Body of pancreas (tissue), 4 donors: ENCODE results near the gene MARK4. TPM values are rescaled to one million over a fixed set of nuclear protein-coding genes. Genes with fewer than 3 reads are reported as not detected.

ENCODE experiments used
- ATAC-seq: fragments of 150-250 bp; one replicate; pipeline ENCODE4 v1.9.1; 2016
- DNase-seq, 4 donors: peaks; one replicate each; pipeline ENCODE4 v3.0.0-alpha.2; 2019
- H3K27ac ChIP-seq, 4 donors: fragments of 200-600 bp; sonication (generic); 1 replicate in 3 of 4; 2 replicates in 1 of 4; pipeline versions ENCODE4 v1.5.1 to v1.6.1; 2016 to 2019; ENCODE audit warnings: mild to moderate bottlenecking in 1 of 4, mixed read lengths in 1 of 4, moderate library complexity in 1 of 4
- H3K27me3 ChIP-seq, 2 donors: fragments of 200-600 bp; sonication (generic); one replicate each; pipeline ENCODE4 v1.6.0; 2016; ENCODE audit warnings: mild to moderate bottlenecking in 1 of 2
- H3K36me3 ChIP-seq, 2 donors: fragments of 200-600 bp; sonication (generic); replicated peaks in 1 of 2; 2 replicates each; pipeline ENCODE4 v1.5.1; 2016; ENCODE audit warnings: low read depth in 2 of 2; ENCODE audit not compliant: insufficient read depth in 1 of 2
- H3K4me1 ChIP-seq: fragments of 200-600 bp; sonication (generic); one replicate; pipeline ENCODE4 v1.6.0; 2016
- H3K4me3 ChIP-seq, 2 donors: fragments of 200-600 bp; sonication (generic); 1 replicate in 1 of 2; 2 replicates in 1 of 2; pipeline ENCODE4 v1.5.1; 2016 to 2019
- H3K9me3 ChIP-seq, 3 donors: fragments of 200-600 bp; sonication (generic); 1 replicate in 2 of 3; 2 replicates in 1 of 3; pipeline ENCODE4 v1.5.1; 2016
- POLR2A ChIP-seq, 3 donors: fragments of 450-650 bp; IDR thresholded peaks; one replicate each; pipeline ENCODE4 v1.6.1; 2016; ENCODE audit warnings: antibody characterized with exemption in 3 of 3, mild to moderate bottlenecking in 2 of 3
- WGBS, 2 donors: methylation state at CpG; one replicate each; pipeline ENCODE4 v1.1.5; 2017; 5-methylcytosine and 5-hydroxymethylcytosine counted together
- intact Hi-C: fragments of 100-400 bp; cut with DNase I; formaldehyde crosslinking; loops from one replicate; pipeline ENCODE4 v1.15.1; 2023
- total RNA-seq, 2 donors: library from RNA; depleted of rRNA; stranded (reverse); fragments of >200 nt; gene quantifications; one replicate each; pipeline ENCODE4 v1.1.0, GENCODE V29; 2016
- TF ChIP-seq, protein P1 (sequence below), 7 experiments: fragments of 450-650 bp in 4 of 7; fragments of 200-600 bp in 3 of 7; sonication (generic) in 3 of 7; IDR thresholded peaks; one replicate each; pipeline ENCODE4 v1.5.1; 2016 to 2019; ENCODE audit warnings: antibody characterized with exemption in 7 of 7

Gene MARK4
- total RNA-seq, 2 donors from 2014 or later, result 9.2 to 12.5 TPM

DNA sequence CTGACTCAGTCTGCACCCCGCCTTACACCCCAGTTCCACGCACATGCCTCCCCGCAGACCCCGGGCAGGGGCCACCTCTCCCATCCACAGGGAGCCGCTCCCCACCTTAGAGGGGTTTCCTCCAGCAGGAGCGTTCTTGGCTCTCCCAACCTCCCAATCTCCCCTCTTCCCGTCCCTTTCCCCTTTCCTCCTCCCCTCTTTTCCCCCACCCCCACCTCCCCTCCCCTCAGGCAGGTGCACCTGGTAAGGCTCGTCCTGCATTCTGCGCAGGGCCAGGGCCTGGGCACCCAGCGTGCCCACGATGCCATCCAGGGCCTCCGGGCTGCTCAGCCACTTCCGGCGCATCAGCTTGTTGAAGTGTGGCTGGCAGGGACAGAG, 33.1 kb upstream of the MARK4 start:
- ATAC-seq, result no peak
- H3K27me3 ChIP-seq, result peaks cover 0 to 11% of the 10 kb centered on the region in 2 donors
- DNase-seq, result no peak
- no peak overlapping the region for H3K4me3 ChIP-seq
- H3K27ac ChIP-seq, result no peak overlapping the region
- no peak for TF ChIP-seq POLR2A (IDR thresholded peaks at IDR 0.05)
- TF ChIP-seq, protein P1, sequence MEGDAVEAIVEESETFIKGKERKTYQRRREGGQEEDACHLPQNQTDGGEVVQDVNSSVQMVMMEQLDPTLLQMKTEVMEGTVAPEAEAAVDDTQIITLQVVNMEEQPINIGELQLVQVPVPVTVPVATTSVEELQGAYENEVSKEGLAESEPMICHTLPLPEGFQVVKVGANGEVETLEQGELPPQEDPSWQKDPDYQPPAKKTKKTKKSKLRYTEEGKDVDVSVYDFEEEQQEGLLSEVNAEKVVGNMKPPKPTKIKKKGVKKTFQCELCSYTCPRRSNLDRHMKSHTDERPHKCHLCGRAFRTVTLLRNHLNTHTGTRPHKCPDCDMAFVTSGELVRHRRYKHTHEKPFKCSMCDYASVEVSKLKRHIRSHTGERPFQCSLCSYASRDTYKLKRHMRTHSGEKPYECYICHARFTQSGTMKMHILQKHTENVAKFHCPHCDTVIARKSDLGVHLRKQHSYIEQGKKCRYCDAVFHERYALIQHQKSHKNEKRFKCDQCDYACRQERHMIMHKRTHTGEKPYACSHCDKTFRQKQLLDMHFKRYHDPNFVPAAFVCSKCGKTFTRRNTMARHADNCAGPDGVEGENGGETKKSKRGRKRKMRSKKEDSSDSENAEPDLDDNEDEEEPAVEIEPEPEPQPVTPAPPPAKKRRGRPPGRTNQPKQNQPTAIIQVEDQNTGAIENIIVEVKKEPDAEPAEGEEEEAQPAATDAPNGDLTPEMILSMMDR (IDR thresholded peaks at IDR 0.05), result no peak
- H3K9me3 ChIP-seq, result no peaks in the 10 kb centered on the region
- peaks cover 14% of the 10 kb centered on the region for H3K4me1 ChIP-seq
- intact Hi-C loops, result no loop called here
- H3K36me3 ChIP-seq, result no peaks in the 10 kb centered on the region
- WGBS, 2 donors, result 49 to 52% methylated on average over 8 to 11 of the region's 14 CpGs

DNA sequence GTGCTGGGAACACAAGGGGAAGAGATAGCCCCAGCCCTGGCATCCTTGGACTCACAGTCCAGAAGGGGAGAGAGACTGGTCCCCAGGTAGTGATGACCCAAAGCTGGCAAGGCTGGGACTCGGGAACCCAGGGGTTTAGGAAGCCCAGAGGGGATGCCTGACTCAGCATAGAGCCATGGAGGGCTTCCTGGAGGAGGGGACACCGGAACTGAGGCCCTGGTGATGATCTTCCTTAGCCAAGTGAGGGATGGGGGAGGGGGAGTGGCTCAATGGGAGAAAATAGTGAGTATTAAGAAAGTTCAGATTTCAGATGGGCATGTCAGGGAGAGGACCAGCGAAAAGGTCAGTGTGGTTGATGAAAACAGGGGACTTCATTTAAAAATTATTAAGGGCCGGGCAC, 32.6 kb upstream of the MARK4 start:
- Histone ChIP-seq H3K4me3 (no peak overlapping the region), H3K4me1 (peaks cover 12% of the 10 kb centered on the region), H3K9me3 (no peaks in the 10 kb centered on the region), H3K27me3 (peaks cover 0 to 11% of the 10 kb centered on the region in 2 donors), H3K27ac (no peak overlapping the region), H3K36me3 (no peaks in the 10 kb centered on the region)
- intact Hi-C loops, result no loop called here
- ATAC-seq, result no peak
- WGBS, 2 donors, result 45 to 58% methylated on average over 4 of the region's 4 CpGs
- TF ChIP-seq, protein P1 (IDR thresholded peaks at IDR 0.05), result no peak
- TF ChIP-seq POLR2A (IDR thresholded peaks at IDR 0.05), result no peak
- no peak for DNase-seq

DNA sequence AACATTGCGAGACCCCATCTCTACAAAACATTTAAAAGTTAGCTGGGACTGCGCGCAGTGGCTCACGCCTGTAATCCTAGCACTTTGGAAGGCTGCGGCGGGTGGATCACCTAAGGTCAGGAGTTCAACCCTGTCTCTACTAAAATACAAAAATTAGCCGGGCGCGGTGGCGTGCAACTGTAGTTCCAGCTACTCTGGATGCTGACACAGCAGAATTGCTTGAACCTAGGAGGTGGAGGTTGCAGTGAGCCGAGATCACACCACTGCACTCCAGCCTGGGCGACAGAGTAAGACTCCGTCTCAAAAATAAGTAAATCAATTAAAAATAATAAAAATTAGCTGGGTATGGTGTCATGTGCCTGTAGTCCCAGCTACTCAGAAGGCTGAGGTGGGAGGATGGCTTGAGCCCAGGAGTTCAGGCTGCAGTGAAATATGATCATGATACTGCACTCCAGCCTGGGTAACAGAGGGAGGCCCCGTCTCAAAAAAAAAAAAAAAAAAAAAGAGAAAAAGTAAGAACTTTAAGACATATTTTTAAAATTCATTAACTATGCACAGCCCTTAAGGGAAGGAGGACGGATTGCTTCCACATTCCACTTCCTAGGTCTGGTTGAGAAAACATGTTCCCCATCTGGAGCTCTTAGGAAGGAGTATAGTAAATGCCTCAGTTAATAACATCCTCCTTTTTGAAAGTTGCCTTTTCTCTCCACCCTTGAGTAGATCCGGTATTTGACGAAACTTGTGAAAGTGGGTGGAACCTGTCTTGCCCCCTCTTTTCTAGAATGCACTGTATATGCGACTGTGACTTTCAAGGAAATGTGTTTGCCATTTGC, 31.9 kb upstream of the MARK4 start:
- 77 to 80% methylated on average over 18 of the region's 18 CpGs for WGBS, 2 donors
- H3K27ac ChIP-seq, result no peak overlapping the region
- DNase-seq (no peak), ATAC-seq (no peak)
- H3K4me1 ChIP-seq, result peaks cover 12% of the 10 kb centered on the region
- no peaks in the 10 kb centered on the region for H3K36me3 ChIP-seq
- intact Hi-C loops, result no loop called here
- H3K4me3 ChIP-seq, result no peak overlapping the region
- H3K27me3 ChIP-seq, result peaks cover 0 to 11% of the 10 kb centered on the region in 2 donors
- no peaks in the 10 kb centered on the region for H3K9me3 ChIP-seq
- TF ChIP-seq, protein P1 (IDR thresholded peaks at IDR 0.05), result no peak
- no peak for TF ChIP-seq POLR2A (IDR thresholded peaks at IDR 0.05)

DNA sequence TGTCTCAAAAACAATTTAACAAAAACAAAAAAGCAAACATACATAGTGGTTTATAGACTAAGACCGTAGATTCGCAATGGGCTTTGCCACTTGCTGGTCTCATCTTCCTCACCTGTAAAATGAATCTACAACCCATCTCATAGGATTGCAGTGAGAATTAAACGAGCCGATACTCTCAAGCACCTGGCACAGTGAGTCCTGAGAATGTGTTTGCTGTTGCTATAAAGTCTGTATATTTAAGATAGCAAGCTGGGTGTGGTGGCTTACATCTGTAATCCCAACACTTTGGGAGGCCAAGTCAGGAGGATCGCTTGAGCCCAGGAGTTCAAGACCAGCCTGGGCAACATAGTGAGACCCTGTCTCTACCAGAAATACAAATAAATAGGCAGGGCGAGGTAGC, 28.3 kb upstream of the MARK4 start:
- 69 to 74% methylated on average over 5 to 6 of the region's 6 CpGs for WGBS, 2 donors
- ATAC-seq, result no peak
- Histone ChIP-seq H3K27me3 (peaks cover 0 to 8% of the 10 kb centered on the region in 2 donors), H3K27ac (no peak overlapping the region), H3K4me3 (no peak overlapping the region), H3K36me3 (no peaks in the 10 kb centered on the region), H3K4me1 (no peaks in the 10 kb centered on the region), H3K9me3 (no peaks in the 10 kb centered on the region)
- no peak for TF ChIP-seq POLR2A (IDR thresholded peaks at IDR 0.05)
- TF ChIP-seq, protein P1 (IDR thresholded peaks at IDR 0.05), result no peak
- intact Hi-C loops, result no loop called here
- DNase-seq, result no peak

DNA sequence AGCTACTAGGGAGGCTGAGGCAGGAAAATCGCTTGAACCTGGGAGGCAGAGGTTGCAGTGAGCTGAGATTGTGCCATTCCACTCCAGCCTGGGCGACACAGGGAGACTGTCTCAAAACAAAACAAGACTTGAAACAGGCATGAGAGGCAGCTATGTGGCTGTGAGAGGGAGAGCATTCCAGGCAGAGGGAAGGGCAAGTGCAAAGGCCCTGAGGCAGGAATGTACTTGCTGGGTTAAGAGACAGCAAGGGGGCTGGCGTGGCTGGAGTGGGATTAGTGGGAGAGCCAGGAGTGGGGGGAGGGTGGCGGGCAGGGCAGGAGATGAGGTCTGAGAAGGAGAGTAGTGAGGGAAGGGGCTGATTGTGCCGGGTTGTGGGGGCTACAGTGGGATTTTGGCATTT, 27.2 kb upstream of the MARK4 start:
- no peak for DNase-seq
- intact Hi-C loops, result no loop called here
- ATAC-seq, result no peak
- Histone ChIP-seq H3K4me3 (no peak overlapping the region), H3K36me3 (no peaks in the 10 kb centered on the region), H3K4me1 (no peaks in the 10 kb centered on the region), H3K27ac (no peak overlapping the region), H3K27me3 (peaks cover 0 to under 1% of the 10 kb centered on the region in 2 donors), H3K9me3 (no peaks in the 10 kb centered on the region)
- WGBS, 2 donors, result 91% methylated on average over 5 of the region's 5 CpGs
- TF ChIP-seq, protein P1 (IDR thresholded peaks at IDR 0.05), result no peak
- TF ChIP-seq POLR2A (IDR thresholded peaks at IDR 0.05), result no peak
